K562 (cell line): ENCODE results near the gene LMAN2. TPM values are rescaled to one million over a fixed set of nuclear protein-coding genes. Genes with fewer than 3 reads are reported as not detected.

Experiments used
- DDX20 ChIP-seq: fragments of 450-650 bp; IDR thresholded peaks from 2 replicates; pipeline ENCODE4 v1.6.1; 2016; ENCODE audit warnings: missing genetic modification characterization, low read depth, mild to moderate bottlenecking, missing compliant biosample characterization, moderate library complexity
- GTF2A2 ChIP-seq: IDR thresholded peaks from 2 replicates; pipeline ENCODE4 v1.6.1; 2016; ENCODE audit warnings: mild to moderate bottlenecking, missing genetic modification characterization, missing compliant biosample characterization
- HNRNPLL ChIP-seq: fragments of 200-400 bp; formaldehyde crosslinking; IDR thresholded peaks from 2 replicates; pipeline ENCODE4 v1.6.1; 2017; ENCODE audit warnings: low read length, low read depth, mild to moderate bottlenecking; ENCODE audit not compliant: poor library complexity, severe bottlenecking
- MAFG ChIP-seq: fragments of 450-650 bp; conservative IDR thresholded peaks from 2 replicates; pipeline ENCODE4 v1.6.1; 2016; ENCODE audit warnings: missing genetic modification characterization, missing compliant biosample characterization
- RAD51 ChIP-seq: fragments of 450-650 bp; IDR thresholded peaks from 2 replicates; pipeline ENCODE4 v1.7.1; 2016; ENCODE audit warnings: low read depth, mild to moderate bottlenecking, borderline replicate concordance
- RBM34 ChIP-seq: fragments of 200-400 bp; formaldehyde crosslinking; IDR thresholded peaks from 2 replicates; pipeline ENCODE4 v1.6.1; 2018; ENCODE audit warnings: low read length, borderline replicate concordance; ENCODE audit not compliant: insufficient read depth
- SUPT5H ChIP-seq: fragments of 450-650 bp; IDR thresholded peaks from 2 replicates; pipeline ENCODE4 v1.6.1; 2016
- ZBED1 ChIP-seq: IDR thresholded peaks from 2 replicates; pipeline ENCODE4 v1.6.1; 2014
- ZFX ChIP-seq: sonication (generic); formaldehyde crosslinking; IDR thresholded peaks from 2 replicates; pipeline ENCODE4 v1.8.0; 2022; ENCODE audit warnings: mild to moderate bottlenecking, missing genetic modification reagents, moderate library complexity
- ZNF212 ChIP-seq: fragments of 450-650 bp; formaldehyde crosslinking; IDR thresholded peaks from 2 replicates; pipeline ENCODE4 v1.4.0; 2020; ENCODE audit warnings: mild to moderate bottlenecking
- ZNF347 ChIP-seq: fragments of 450-650 bp; formaldehyde crosslinking; IDR thresholded peaks from 2 replicates; pipeline ENCODE4 v1.4.0; 2020; ENCODE audit warnings: low read depth, mild to moderate bottlenecking, moderate library complexity
- ZNF561 ChIP-seq: fragments of 450-650 bp; formaldehyde crosslinking; conservative IDR thresholded peaks from 2 replicates; pipeline ENCODE4 v1.4.0; 2020; ENCODE audit warnings: mild to moderate bottlenecking, moderate library complexity
- ZNF57 ChIP-seq: fragments of 450-650 bp; formaldehyde crosslinking; IDR thresholded peaks from 2 replicates; pipeline ENCODE4 v1.4.0; 2020; ENCODE audit warnings: mild to moderate bottlenecking, moderate library complexity
- ZNF583 ChIP-seq: fragments of 250-450 bp; sonication (Bioruptor Pico); IDR thresholded peaks from 2 replicates; pipeline ENCODE4 v1.4.0; 2020
- polyA plus RNA-seq, 8 experiments: library from polyadenylated mRNA; depleted of rRNA in 4 of 8; stranded (reverse) in 5 of 8; unstranded in 3 of 8; fragments of >200 nt; fragmentation: Nextera tagmentation in 2 of 8; fragmentation: Illumina TruSeq in 1 of 8; extraction: Ambion mirVana in 2 of 8; extraction: Trizol in 1 of 8; gene quantifications; 2 replicates each; pipeline versions ENCODE4 v1.2.1 to v1.2.3, GENCODE V29; 2011 to 2014; ENCODE audit warnings: inconsistent platforms in 1 of 8, missing spikeins in 1 of 8
- total RNA-seq, 7 experiments: library from RNA; depleted of rRNA in 6 of 7; stranded (reverse); fragments of >200 nt in 6 of 7; fragmentation: Illumina TruSeq in 2 of 7; extraction: Trizol in 2 of 7; gene quantifications; 2 replicates each; pipeline versions ENCODE4 v1.2.1 to v1.2.3, GENCODE V29; 2011 to 2021; ENCODE audit warnings: low replicate concordance in 1 of 7
- TF ChIP-seq, protein P1 (sequence below): sonication (generic); formaldehyde crosslinking; IDR thresholded peaks from 2 replicates; pipeline ENCODE4 v1.8.0; 2023; ENCODE audit warnings: missing genetic modification reagents, mild to moderate bottlenecking, borderline replicate concordance
- TF ChIP-seq, protein P2 (sequence below): fragments of 250-450 bp; sonication (Bioruptor Pico); IDR thresholded peaks from 2 replicates; pipeline ENCODE4 v1.5.0; 2020; ENCODE audit warnings: mild to moderate bottlenecking, borderline replicate concordance
- TF ChIP-seq, protein P3 (sequence below): fragments of 450-650 bp; IDR thresholded peaks from 2 replicates; pipeline ENCODE4 v1.6.1; 2016; ENCODE audit warnings: low read depth, mild to moderate bottlenecking, moderate library complexity
- TF ChIP-seq, protein P4 (sequence below): fragments of 450-650 bp; IDR thresholded peaks from 2 replicates; pipeline ENCODE4 v1.7.0; 2016; ENCODE audit warnings: borderline replicate concordance

Gene LMAN2
- total and polyA plus RNA-seq, 9 of the 15 experiments (the other 6 are each of a cell fraction or from before 2014, with no cell fraction given) = 2.7 to 254 (median 136) TPM

DNA sequence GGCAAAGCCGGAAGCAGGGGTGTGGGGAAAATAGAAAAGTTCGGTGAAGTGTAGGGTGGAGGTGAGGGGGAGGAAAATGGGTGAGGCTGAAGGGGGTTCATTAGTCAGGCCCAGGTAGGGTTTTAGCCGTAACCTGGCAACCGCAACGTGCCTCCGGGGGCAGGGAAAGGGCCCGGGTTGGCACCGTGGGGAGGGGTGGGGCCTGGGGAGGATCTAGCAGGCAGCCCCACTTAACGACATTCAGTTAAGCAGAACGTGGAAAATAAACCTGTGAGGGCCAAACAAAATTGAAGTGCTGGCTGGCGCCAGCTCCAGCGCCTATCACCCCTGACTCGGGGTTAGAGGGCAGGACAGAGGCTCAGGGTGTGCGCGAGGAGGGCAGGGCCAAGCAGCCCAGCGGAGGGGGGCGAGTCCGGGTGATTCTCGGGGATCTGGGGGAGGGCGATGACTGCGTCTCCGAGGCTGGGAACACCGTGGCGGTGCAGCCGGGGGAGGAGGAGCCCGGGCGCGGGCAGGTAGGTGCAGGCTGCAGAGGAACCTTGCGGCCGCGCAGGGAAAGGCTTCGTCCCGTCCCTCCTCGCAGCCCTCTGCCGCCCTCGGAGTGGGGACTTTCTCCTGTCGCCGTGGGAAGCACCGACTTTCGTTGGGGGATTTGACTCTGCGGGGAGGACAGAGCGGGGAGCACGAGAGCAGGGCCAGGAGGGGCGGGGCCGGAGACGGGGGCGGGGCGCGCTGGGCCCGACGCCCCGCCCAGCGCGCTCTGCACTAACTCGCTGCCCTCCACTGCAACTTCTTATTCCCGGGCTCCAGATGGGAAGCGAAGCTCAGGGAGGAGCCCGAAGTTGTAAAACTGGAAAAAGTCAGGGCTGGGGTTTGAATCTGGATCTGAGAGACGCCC, 11.4 kb upstream of the LMAN2 start (continued):
- TF ChIP-seq, protein P1, sequence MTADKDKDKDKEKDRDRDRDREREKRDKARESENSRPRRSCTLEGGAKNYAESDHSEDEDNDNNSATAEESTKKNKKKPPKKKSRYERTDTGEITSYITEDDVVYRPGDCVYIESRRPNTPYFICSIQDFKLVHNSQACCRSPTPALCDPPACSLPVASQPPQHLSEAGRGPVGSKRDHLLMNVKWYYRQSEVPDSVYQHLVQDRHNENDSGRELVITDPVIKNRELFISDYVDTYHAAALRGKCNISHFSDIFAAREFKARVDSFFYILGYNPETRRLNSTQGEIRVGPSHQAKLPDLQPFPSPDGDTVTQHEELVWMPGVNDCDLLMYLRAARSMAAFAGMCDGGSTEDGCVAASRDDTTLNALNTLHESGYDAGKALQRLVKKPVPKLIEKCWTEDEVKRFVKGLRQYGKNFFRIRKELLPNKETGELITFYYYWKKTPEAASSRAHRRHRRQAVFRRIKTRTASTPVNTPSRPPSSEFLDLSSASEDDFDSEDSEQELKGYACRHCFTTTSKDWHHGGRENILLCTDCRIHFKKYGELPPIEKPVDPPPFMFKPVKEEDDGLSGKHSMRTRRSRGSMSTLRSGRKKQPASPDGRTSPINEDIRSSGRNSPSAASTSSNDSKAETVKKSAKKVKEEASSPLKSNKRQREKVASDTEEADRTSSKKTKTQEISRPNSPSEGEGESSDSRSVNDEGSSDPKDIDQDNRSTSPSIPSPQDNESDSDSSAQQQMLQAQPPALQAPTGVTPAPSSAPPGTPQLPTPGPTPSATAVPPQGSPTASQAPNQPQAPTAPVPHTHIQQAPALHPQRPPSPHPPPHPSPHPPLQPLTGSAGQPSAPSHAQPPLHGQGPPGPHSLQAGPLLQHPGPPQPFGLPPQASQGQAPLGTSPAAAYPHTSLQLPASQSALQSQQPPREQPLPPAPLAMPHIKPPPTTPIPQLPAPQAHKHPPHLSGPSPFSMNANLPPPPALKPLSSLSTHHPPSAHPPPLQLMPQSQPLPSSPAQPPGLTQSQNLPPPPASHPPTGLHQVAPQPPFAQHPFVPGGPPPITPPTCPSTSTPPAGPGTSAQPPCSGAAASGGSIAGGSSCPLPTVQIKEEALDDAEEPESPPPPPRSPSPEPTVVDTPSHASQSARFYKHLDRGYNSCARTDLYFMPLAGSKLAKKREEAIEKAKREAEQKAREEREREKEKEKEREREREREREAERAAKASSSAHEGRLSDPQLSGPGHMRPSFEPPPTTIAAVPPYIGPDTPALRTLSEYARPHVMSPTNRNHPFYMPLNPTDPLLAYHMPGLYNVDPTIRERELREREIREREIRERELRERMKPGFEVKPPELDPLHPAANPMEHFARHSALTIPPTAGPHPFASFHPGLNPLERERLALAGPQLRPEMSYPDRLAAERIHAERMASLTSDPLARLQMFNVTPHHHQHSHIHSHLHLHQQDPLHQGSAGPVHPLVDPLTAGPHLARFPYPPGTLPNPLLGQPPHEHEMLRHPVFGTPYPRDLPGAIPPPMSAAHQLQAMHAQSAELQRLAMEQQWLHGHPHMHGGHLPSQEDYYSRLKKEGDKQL = no peak
- TF ChIP-seq ZBED1 (no peak), ZNF57 (no peak), HNRNPLL (no peak), MAFG (tag) (no peak), ZNF212 (CRISPR knock-in tag) (no peak), RBM34 (no peak), GTF2A2 (tag) (no peak), ZFX (CRISPR knock-in tag) (peak; percentile 71), SUPT5H (peak; percentile 47; the same call in 1 of the 2 replicates), DDX20 (tag) (no peak), ZNF561 (CRISPR knock-in tag) (no peak), RAD51 (no peak), ZNF583 (CRISPR knock-in tag) (no peak), ZNF347 (CRISPR knock-in tag) (no peak)
- TF ChIP-seq, protein P2, sequence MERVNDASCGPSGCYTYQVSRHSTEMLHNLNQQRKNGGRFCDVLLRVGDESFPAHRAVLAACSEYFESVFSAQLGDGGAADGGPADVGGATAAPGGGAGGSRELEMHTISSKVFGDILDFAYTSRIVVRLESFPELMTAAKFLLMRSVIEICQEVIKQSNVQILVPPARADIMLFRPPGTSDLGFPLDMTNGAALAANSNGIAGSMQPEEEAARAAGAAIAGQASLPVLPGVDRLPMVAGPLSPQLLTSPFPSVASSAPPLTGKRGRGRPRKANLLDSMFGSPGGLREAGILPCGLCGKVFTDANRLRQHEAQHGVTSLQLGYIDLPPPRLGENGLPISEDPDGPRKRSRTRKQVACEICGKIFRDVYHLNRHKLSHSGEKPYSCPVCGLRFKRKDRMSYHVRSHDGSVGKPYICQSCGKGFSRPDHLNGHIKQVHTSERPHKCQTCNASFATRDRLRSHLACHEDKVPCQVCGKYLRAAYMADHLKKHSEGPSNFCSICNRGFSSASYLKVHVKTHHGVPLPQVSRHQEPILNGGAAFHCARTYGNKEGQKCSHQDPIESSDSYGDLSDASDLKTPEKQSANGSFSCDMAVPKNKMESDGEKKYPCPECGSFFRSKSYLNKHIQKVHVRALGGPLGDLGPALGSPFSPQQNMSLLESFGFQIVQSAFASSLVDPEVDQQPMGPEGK (CRISPR knock-in tag) = no peak
- TF ChIP-seq, protein P3, sequence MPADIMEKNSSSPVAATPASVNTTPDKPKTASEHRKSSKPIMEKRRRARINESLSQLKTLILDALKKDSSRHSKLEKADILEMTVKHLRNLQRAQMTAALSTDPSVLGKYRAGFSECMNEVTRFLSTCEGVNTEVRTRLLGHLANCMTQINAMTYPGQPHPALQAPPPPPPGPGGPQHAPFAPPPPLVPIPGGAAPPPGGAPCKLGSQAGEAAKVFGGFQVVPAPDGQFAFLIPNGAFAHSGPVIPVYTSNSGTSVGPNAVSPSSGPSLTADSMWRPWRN = no peak
- TF ChIP-seq, protein P4, sequence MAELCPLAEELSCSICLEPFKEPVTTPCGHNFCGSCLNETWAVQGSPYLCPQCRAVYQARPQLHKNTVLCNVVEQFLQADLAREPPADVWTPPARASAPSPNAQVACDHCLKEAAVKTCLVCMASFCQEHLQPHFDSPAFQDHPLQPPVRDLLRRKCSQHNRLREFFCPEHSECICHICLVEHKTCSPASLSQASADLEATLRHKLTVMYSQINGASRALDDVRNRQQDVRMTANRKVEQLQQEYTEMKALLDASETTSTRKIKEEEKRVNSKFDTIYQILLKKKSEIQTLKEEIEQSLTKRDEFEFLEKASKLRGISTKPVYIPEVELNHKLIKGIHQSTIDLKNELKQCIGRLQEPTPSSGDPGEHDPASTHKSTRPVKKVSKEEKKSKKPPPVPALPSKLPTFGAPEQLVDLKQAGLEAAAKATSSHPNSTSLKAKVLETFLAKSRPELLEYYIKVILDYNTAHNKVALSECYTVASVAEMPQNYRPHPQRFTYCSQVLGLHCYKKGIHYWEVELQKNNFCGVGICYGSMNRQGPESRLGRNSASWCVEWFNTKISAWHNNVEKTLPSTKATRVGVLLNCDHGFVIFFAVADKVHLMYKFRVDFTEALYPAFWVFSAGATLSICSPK = no peak
